DND-41 (cell line): ENCODE measurements around the gene WSB2.

ENCODE experiments used
- ATAC-seq: fragments of 200-7000 bp; cut with Tn5 transposase; 3 replicates; pipeline ENCODE4 v1.9.1; 2021; ENCODE audit warnings: low read depth; ENCODE audit not compliant: insufficient read depth
- DNase-seq: peaks from one replicate; pipeline ENCODE4 v3.0.0-alpha.2; 2020
- H2AFZ ChIP-seq: 2 replicates; pipeline ENCODE4 v1.6.0; 2012; ENCODE audit warnings: low read depth, low read length
- H3K27ac ChIP-seq: 2 replicates; pipeline ENCODE4 v1.5.1; 2012; ENCODE audit warnings: low read length, inconsistent platforms
- H3K27me3 ChIP-seq: fragments of 200-600 bp; sonication (generic); 2 replicates; pipeline ENCODE4 v1.6.0; 2012; ENCODE audit warnings: low read length, mild to moderate bottlenecking, inconsistent platforms; ENCODE audit not compliant: insufficient read depth, poor library complexity
- H3K36me3 ChIP-seq: 2 replicates; pipeline ENCODE4 v1.5.1; 2012; ENCODE audit warnings: low read length, inconsistent platforms; ENCODE audit not compliant: insufficient read depth
- H3K4me1 ChIP-seq: 2 replicates; pipeline ENCODE4 v1.5.1; 2012; ENCODE audit warnings: mild to moderate bottlenecking, low read length; ENCODE audit not compliant: insufficient read depth
- H3K4me2 ChIP-seq: 2 replicates; pipeline ENCODE4 v1.6.0; 2012; ENCODE audit warnings: mild to moderate bottlenecking, moderate library complexity, low read length, inconsistent platforms; ENCODE audit not compliant: insufficient read depth
- H3K4me3 ChIP-seq, 2 experiments: fragments of 200-600 bp in 1 of 2; shearing (Covaris generic) in 1 of 2; 2 replicates each; pipeline ENCODE4 v1.5.1; 2012 to 2016; ENCODE audit warnings: inconsistent platforms in 2 of 2, low read length in 2 of 2, mild to moderate bottlenecking in 2 of 2, low read depth in 1 of 2, moderate library complexity in 1 of 2
- H3K79me2 ChIP-seq: 2 replicates; pipeline ENCODE4 v1.6.0; 2012; ENCODE audit warnings: low read length, inconsistent platforms; ENCODE audit not compliant: insufficient read depth
- H3K9ac ChIP-seq: 2 replicates; pipeline ENCODE4 v1.6.0; 2012; ENCODE audit warnings: low read depth, mild to moderate bottlenecking, inconsistent platforms, low read length, moderate library complexity
- H3K9me3 ChIP-seq: 2 replicates; pipeline ENCODE4 v1.5.1; 2012; ENCODE audit warnings: low read length, moderate library complexity, mild to moderate bottlenecking, inconsistent platforms; ENCODE audit not compliant: insufficient read depth, severe bottlenecking
- H4K20me1 ChIP-seq: 2 replicates; pipeline ENCODE4 v1.6.0; 2012; ENCODE audit warnings: low read length; ENCODE audit not compliant: insufficient read depth
- EZH2 ChIP-seq: IDR thresholded peaks from 3 replicates; pipeline ENCODE4 v1.6.1; 2012; ENCODE audit warnings: borderline replicate concordance, low read depth, mild to moderate bottlenecking, moderate library complexity, low read length, inconsistent platforms; ENCODE audit not compliant: severe bottlenecking
- TF ChIP-seq, protein P1 (sequence below): IDR thresholded peaks from 2 replicates; pipeline ENCODE4 v1.5.1; 2012; ENCODE audit warnings: borderline replicate concordance, low read length, moderate library complexity, mild to moderate bottlenecking; ENCODE audit not compliant: poor library complexity, severe bottlenecking; ENCODE audit errors: extremely low read depth

The WSB2 gene

DNA sequence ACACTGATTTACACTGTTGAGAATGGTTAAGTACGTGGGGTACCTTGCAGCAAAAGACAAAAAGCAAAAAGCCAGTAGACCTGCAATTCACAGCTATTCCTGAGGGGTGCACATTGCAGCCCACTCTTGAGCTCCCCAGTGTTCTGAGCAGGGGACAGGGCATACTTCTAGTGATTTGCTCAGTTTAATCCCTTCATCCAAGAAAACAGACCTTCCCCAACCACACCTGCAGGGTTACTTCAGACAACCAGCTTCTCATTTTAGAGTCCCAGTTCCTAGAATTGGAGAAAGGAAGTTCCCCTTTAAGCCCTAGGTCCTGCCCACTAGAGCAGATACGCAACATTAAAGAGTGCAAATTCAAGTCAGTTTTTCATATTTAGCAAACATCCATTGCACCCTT is 3.6 kb upstream of the WSB2 start:
- H3K27ac ChIP-seq, result peak overlapping the region; percentile 42
- TF ChIP-seq EZH2, result no peak
- TF ChIP-seq, protein P1, sequence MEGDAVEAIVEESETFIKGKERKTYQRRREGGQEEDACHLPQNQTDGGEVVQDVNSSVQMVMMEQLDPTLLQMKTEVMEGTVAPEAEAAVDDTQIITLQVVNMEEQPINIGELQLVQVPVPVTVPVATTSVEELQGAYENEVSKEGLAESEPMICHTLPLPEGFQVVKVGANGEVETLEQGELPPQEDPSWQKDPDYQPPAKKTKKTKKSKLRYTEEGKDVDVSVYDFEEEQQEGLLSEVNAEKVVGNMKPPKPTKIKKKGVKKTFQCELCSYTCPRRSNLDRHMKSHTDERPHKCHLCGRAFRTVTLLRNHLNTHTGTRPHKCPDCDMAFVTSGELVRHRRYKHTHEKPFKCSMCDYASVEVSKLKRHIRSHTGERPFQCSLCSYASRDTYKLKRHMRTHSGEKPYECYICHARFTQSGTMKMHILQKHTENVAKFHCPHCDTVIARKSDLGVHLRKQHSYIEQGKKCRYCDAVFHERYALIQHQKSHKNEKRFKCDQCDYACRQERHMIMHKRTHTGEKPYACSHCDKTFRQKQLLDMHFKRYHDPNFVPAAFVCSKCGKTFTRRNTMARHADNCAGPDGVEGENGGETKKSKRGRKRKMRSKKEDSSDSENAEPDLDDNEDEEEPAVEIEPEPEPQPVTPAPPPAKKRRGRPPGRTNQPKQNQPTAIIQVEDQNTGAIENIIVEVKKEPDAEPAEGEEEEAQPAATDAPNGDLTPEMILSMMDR, result peak; percentile 63
- H3K4me1 ChIP-seq, result peaks cover 55% of the 10 kb centered on the region
- H3K4me3 ChIP-seq, result no peak overlapping the region
- peak; percentile 56 for DNase-seq
- no peaks in the 10 kb centered on the region for H4K20me1 ChIP-seq
- no peaks in the 10 kb centered on the region; the same call in 1 of the 2 replicates for H3K36me3 ChIP-seq
- ATAC-seq, result peak; percentile 65
- no peaks in the 10 kb centered on the region for H3K9me3 ChIP-seq
- H2AFZ ChIP-seq, result no peak overlapping the region
- no peaks in the 10 kb centered on the region for H3K27me3 ChIP-seq
- peaks cover 8% of the 10 kb centered on the region; the same call in 1 of the 2 replicates for H3K79me2 ChIP-seq
- peak overlapping the region; percentile 37; the same call in 1 of the 2 replicates for H3K4me2 ChIP-seq
- peak overlapping the region; percentile 25; the same call in 1 of the 2 replicates for H3K9ac ChIP-seq

DNA sequence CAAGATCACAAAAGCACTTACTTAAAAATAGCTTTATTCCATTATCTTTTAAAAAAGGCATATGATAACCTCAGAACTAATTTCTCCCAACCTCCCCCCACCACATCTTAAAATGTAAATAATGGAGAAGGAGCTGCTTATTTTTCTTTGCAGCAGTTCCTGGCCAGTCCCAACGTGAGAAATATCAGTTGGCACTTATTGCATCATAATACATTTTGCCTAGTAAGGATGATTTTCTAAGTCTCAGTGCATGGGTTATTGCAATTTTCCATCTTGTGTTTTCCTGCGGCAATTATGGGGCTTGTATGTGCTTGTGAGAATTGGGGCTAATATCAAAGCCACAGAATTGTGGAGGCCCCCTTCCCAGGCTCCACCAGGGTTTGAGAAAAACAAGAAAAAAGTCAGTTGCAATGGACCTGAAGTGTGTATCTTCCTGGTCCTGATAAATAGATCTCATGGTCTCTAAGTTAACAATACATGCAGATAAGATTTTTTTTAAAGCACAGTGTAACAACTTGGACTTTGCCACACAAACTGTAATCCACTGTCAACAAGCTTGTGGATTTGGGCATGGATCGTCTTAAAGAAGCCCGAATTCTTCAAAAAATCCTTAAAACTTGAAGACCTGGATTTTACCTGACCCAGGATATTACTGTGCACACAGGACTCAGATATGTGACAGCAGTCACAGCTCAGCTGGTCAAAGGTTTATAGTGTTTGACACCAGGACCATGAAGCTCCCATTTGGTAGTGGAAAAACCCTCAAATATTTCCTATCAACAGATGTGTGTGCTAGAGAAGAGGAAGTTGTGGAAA is 2.8 kb upstream of the WSB2 start:
- Histone ChIP-seq H3K79me2 (peaks cover 8% of the 10 kb centered on the region; the same call in 1 of the 2 replicates), H3K27ac (peak overlapping the region; percentile 42), H3K27me3 (no peaks in the 10 kb centered on the region), H3K4me2 (peak overlapping the region; percentile 37), H3K4me3 (no peak overlapping the region), H3K4me1 (peaks cover 61% of the 10 kb centered on the region), H4K20me1 (no peaks in the 10 kb centered on the region), H3K9ac (peak overlapping the region; percentile 25; the same call in 1 of the 2 replicates), H3K9me3 (no peaks in the 10 kb centered on the region), H3K36me3 (no peaks in the 10 kb centered on the region; the same call in 1 of the 2 replicates), H2AFZ (no peak overlapping the region; the same call in 1 of the 2 replicates)
- DNase-seq (no peak), ATAC-seq (no peak)
- TF ChIP-seq, protein P1, result no peak
- no peak for TF ChIP-seq EZH2

DNA sequence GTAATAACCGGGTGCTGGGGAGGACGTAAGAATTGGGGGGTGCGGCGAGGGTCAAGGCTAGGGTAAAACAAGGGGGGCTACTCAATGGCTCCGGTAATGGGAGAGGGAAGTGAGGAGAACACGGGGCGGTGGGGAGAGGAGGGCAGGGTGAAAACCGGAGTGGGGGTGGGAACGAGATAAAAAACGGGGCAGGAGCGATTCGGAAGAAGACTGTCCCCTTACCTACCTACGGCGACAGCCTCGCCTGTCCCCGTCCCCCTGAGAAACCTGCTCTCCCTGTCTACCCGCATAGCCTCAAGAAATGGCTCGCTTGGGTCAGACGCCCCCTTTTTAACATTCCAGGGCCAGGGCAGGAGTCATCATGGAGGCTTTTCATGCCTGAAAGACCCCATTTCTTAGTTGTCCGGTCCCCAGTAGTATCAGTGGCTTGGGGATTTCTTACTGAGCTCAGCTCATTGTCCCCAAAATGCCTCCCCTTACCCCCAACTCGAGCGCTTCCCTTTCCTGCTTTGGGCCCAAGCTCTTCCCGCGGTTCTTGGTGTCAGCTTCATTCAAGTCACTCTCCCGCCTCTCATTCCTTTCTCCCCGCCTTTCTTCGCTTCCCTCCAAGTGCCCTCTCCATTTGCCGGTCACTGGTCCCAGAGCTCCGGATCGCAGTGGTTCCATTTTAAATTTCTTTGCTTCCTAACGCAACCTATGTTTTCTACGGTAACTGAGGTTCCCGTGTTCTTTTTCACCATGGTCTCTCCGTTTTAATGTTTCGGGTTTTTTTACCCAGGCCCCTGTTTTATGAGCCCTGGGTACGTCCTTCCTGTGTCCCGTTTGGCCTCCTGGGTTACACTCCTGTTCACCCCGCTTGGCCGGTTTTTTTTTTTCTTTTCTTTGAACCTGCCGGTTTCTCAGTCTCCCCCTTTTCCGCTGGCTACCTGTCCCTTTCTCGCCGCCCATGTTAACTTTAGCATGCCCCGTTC is 1.2 kb upstream of the WSB2 start:
- peak overlapping the region; percentile 80 for H3K4me2 ChIP-seq
- H3K27ac ChIP-seq, result peak overlapping the region; percentile 94
- peak overlapping the region; percentile 89 to 92 for H3K4me3 ChIP-seq
- H3K79me2 ChIP-seq, result peaks cover 11% of the 10 kb centered on the region; the same call in 1 of the 2 replicates
- H3K4me1 ChIP-seq, result peaks cover 61% of the 10 kb centered on the region
- no peaks in the 10 kb centered on the region for H3K9me3 ChIP-seq
- no peaks in the 10 kb centered on the region for H4K20me1 ChIP-seq
- peak overlapping the region; percentile 93 for H3K9ac ChIP-seq
- peak overlapping the region; percentile 83 for H2AFZ ChIP-seq
- no peaks in the 10 kb centered on the region for H3K27me3 ChIP-seq
- DNase-seq (peak; percentile 44), ATAC-seq (peak; percentile 11; the same call in 2 of the 3 replicates)
- no peak for TF ChIP-seq EZH2
- TF ChIP-seq, protein P1, result no peak
- H3K36me3 ChIP-seq, result no peaks in the 10 kb centered on the region; the same call in 1 of the 2 replicates
